GM12878 (cell line): ENCODE measurements around the gene RPS6KA2. TPM values are rescaled to one million over a fixed set of nuclear protein-coding genes. Genes with fewer than 3 reads are reported as not detected.

Experiments used
- ATAC-seq: fragments of 200-7000 bp; cut with Tn5 transposase; 3 replicates; pipeline ENCODE4 v1.9.1; 2020; ENCODE audit warnings: mild to moderate bottlenecking, moderate library complexity
- BruUV-seq: library from RNA; stranded (reverse); fragments of 400-500 nt; replicated peaks from 2 replicates; lab custom pipeline; 2021; lab: Mats Ljungman, UMichigan
- CTCF ChIA-PET: fragments of 300-600 bp; sonication (Branson Sonifier 250); formaldehyde crosslinking; extraction: SDS; loops from one replicate; lab custom pipeline; 2021; ENCODE audit warnings: inconsistent platforms; lab: Yijun Ruan, JAX
- POLR2A ChIA-PET: fragments of 350-600 bp; formaldehyde crosslinking; extraction: SDS; loops from one replicate; lab custom pipeline; 2021; ENCODE audit warnings: inconsistent platforms; lab: Charles Lee
- RAD21 ChIA-PET: fragments of 300-600 bp; sonication (Branson Sonifier 250); formaldehyde crosslinking; loops from one replicate; lab custom pipeline; 2023; ENCODE audit warnings: antibody characterized with exemption; ENCODE audit not compliant: unreplicated experiment; lab: Charles Lee
- SMC1A ChIA-PET: fragments of 300-600 bp; sonication (Branson Sonifier 250); formaldehyde crosslinking; loops from one replicate; lab custom pipeline; 2023; ENCODE audit not compliant: unreplicated experiment, uncharacterized antibody; lab: Charles Lee
- DNase-seq: peaks from one replicate; pipeline ENCODE4 v3.0.0-alpha.2; 2011; ENCODE audit warnings: low read depth, low spot score
- FAIRE-seq: peaks from 3 replicates; lab custom pipeline; 2011; peaks lifted over from hg19 to GRCh38; lab: Jason Lieb, UNC
- H2AFZ ChIP-seq: 2 replicates; pipeline ENCODE4 v1.6.0; 2011; ENCODE audit warnings: low read depth, low read length, control low read depth; ENCODE audit not compliant: control insufficient read depth
- H3K27ac ChIP-seq: 2 replicates; pipeline ENCODE4 v1.5.1; 2011; ENCODE audit warnings: control low read depth; ENCODE audit not compliant: control insufficient read depth, insufficient read depth
- H3K27me3 ChIP-seq, 2 experiments: replicated peaks in 1 of 2; 2 replicates each; pipeline versions ENCODE4 v1.6.0 to v1.6.1; 2011; ENCODE audit warnings: low read length in 1 of 2; ENCODE audit not compliant: control insufficient read depth in 2 of 2, insufficient read depth in 2 of 2
- H3K36me3 ChIP-seq, 2 experiments: 2 replicates each; pipeline ENCODE4 v1.5.1; 2011; ENCODE audit warnings: low read length in 1 of 2; ENCODE audit not compliant: control insufficient read depth in 2 of 2, insufficient read depth in 2 of 2
- H3K4me1 ChIP-seq: 2 replicates; pipeline ENCODE4 v1.6.1; 2011; ENCODE audit warnings: mild to moderate bottlenecking, low read length, moderate library complexity, mixed read lengths; ENCODE audit not compliant: control insufficient read depth, insufficient read depth
- H3K4me2 ChIP-seq: 2 replicates; pipeline ENCODE4 v1.6.0; 2011; ENCODE audit warnings: control low read depth; ENCODE audit not compliant: control insufficient read depth, insufficient read depth
- H3K4me3 ChIP-seq: fragments of 200-600 bp; sonication (generic); 2 replicates; pipeline ENCODE4 v1.5.1; 2016
- H3K79me2 ChIP-seq: 2 replicates; pipeline ENCODE4 v1.6.0; 2011; ENCODE audit warnings: low read length; ENCODE audit not compliant: control insufficient read depth, insufficient read depth
- H3K9ac ChIP-seq: 2 replicates; pipeline ENCODE4 v1.8.0; 2011; ENCODE audit warnings: low read length, control low read depth, mixed read lengths; ENCODE audit not compliant: control insufficient read depth, insufficient read depth
- H3K9me3 ChIP-seq: replicated peaks from 3 replicates; pipeline ENCODE4 v1.5.1; 2011; ENCODE audit warnings: mild to moderate bottlenecking, low read length; ENCODE audit not compliant: control insufficient read depth, insufficient read depth
- H4K20me1 ChIP-seq: 2 replicates; pipeline ENCODE4 v1.6.0; 2011; ENCODE audit not compliant: control insufficient read depth, insufficient read depth
- ATF7 ChIP-seq: fragments of 450-650 bp; IDR thresholded peaks from 2 replicates; pipeline ENCODE4 v1.6.1; 2016; ENCODE audit warnings: low read depth, mild to moderate bottlenecking
- BACH1 ChIP-seq: fragments of 450-650 bp; IDR thresholded peaks from 2 replicates; pipeline ENCODE4 v1.6.1; 2017; ENCODE audit warnings: mild to moderate bottlenecking, borderline replicate concordance
- BCL11A ChIP-seq: IDR thresholded peaks from 2 replicates; pipeline ENCODE4 v1.6.1; 2011; ENCODE audit warnings: low read depth, low read length
- CEBPB ChIP-seq, 2 experiments: fragments of 150-350 bp in 1 of 2; IDR thresholded peaks; 2 replicates each; pipeline ENCODE4 v1.6.1; 2012 to 2014; ENCODE audit warnings: low read depth in 2 of 2, low read length in 2 of 2, borderline replicate concordance in 1 of 2, inconsistent platforms in 1 of 2
- CHD4 ChIP-seq: fragments of 200-600 bp; sonication (generic); IDR thresholded peaks from 2 replicates; pipeline ENCODE4 v1.6.1; 2016; ENCODE audit warnings: mild to moderate bottlenecking
- CREM ChIP-seq: IDR thresholded peaks from 2 replicates; pipeline ENCODE4 v1.6.1; 2014; ENCODE audit warnings: antibody characterized with exemption, low read depth
- KDM1A ChIP-seq: fragments of 200-600 bp; sonication (generic); IDR thresholded peaks from 2 replicates; pipeline ENCODE4 v1.6.1; 2016; ENCODE audit warnings: borderline replicate concordance
- MEF2A ChIP-seq: IDR thresholded peaks from 2 replicates; pipeline ENCODE4 v1.6.1; 2011; ENCODE audit warnings: low read depth, mild to moderate bottlenecking, low read length, moderate library complexity; ENCODE audit not compliant: insufficient read depth
- MEF2B ChIP-seq: fragments of 450-650 bp; IDR thresholded peaks from 2 replicates; pipeline ENCODE4 v1.6.1; 2018; ENCODE audit warnings: mild to moderate bottlenecking, moderate library complexity; ENCODE audit not compliant: partially characterized antibody, poor library complexity, severe bottlenecking
- NFIC ChIP-seq: IDR thresholded peaks from 2 replicates; pipeline ENCODE4 v1.6.1; 2012; ENCODE audit warnings: low read depth, mild to moderate bottlenecking, inconsistent platforms, low read length, moderate library complexity
- NR2F1 ChIP-seq: fragments of 450-650 bp; conservative IDR thresholded peaks from 2 replicates; pipeline ENCODE4 v1.6.1; 2017; ENCODE audit warnings: mild to moderate bottlenecking
- RELA ChIP-seq: fragments of 450-650 bp; IDR thresholded peaks from 2 replicates; pipeline ENCODE4 v1.8.0; 2014; ENCODE audit warnings: borderline replicate concordance; ENCODE audit not compliant: partially characterized antibody
- RFX5 ChIP-seq: IDR thresholded peaks from 2 replicates; pipeline ENCODE4 v1.6.1; 2011; ENCODE audit warnings: low read depth, low read length, improper control_type of control experiment
- RUNX3 ChIP-seq: IDR thresholded peaks from 2 replicates; pipeline ENCODE4 v1.6.1; 2012; ENCODE audit warnings: low read length, inconsistent platforms
- TBL1XR1 ChIP-seq: IDR thresholded peaks from 2 replicates; pipeline ENCODE4 v1.6.1; 2012; ENCODE audit warnings: low read depth, low read length, improper control_type of control experiment
- ZNF274 ChIP-seq: IDR thresholded peaks from one replicate; pipeline ENCODE4 v1.8.0; 2011; ENCODE audit not compliant: insufficient read length, insufficient read depth
- WGBS: methylation state at CpG from one replicate; pipeline ENCODE4 v1.1.6; 2016; ENCODE audit warnings: low lambda C conversion rate; ENCODE audit not compliant: insufficient replicate concordance, insufficient coverage; ENCODE audit errors: missing lambda C conversion rate; 5-methylcytosine and 5-hydroxymethylcytosine counted together
- in situ Hi-C: fragments of 300-500 bp; cut with MboI; formaldehyde crosslinking; loops from 9 replicates; pipeline ENCODE4 v1.14.3; 2018; ENCODE audit warnings: mixed read lengths
- intact Hi-C: fragments of 100-400 bp; cut with micrococcal nuclease; formaldehyde crosslinking; loops from one replicate; pipeline ENCODE4 v1.14.2; 2022; ENCODE audit not compliant: unreplicated experiment
- polyA plus RNA-seq, 11 experiments: library from polyadenylated mRNA; depleted of rRNA in 4 of 11; unstranded in 6 of 11; stranded (reverse) in 5 of 11; fragments of >200 nt; fragmentation: Nextera tagmentation in 4 of 11; fragmentation: Illumina TruSeq in 1 of 11; extraction: Ambion mirVana in 4 of 11; extraction: Trizol in 1 of 11; gene quantifications; 1 replicate in 1 of 11; 2 replicates in 10 of 11; pipeline versions ENCODE4 v1.2.1 to v1.2.3, GENCODE V29; 2011 to 2016; ENCODE audit warnings: inconsistent platforms in 2 of 11, missing spikeins in 2 of 11, low read depth in 1 of 11
- total RNA-seq, 4 experiments: library from RNA; depleted of rRNA in 3 of 4; stranded (reverse); fragments of >200 nt in 3 of 4; fragmentation: Illumina TruSeq in 1 of 4; extraction: Trizol in 1 of 4; gene quantifications; 2 replicates each; pipeline versions ENCODE4 v1.2.1 to v1.2.3, GENCODE V29; 2013 to 2021
- TF ChIP-seq, protein P1 (sequence below): fragments of 450-650 bp; IDR thresholded peaks from 2 replicates; pipeline ENCODE4 v1.6.1; 2017; ENCODE audit warnings: mild to moderate bottlenecking, low read depth, inconsistent platforms; ENCODE audit not compliant: poor library complexity, severe bottlenecking
- TF ChIP-seq, protein P2 (sequence below): fragments of 450-650 bp; IDR thresholded peaks from 2 replicates; pipeline ENCODE4 v1.6.1; 2018; ENCODE audit warnings: borderline replicate concordance, mild to moderate bottlenecking; ENCODE audit not compliant: partially characterized antibody

Gene RPS6KA2
- total and polyA plus RNA-seq, 10 of the 15 experiments (the other 5 are each of a cell fraction or from before 2014, with no cell fraction given): 0.02 to 1.0 (median 0.22) TPM; not detected in 1

DNA sequence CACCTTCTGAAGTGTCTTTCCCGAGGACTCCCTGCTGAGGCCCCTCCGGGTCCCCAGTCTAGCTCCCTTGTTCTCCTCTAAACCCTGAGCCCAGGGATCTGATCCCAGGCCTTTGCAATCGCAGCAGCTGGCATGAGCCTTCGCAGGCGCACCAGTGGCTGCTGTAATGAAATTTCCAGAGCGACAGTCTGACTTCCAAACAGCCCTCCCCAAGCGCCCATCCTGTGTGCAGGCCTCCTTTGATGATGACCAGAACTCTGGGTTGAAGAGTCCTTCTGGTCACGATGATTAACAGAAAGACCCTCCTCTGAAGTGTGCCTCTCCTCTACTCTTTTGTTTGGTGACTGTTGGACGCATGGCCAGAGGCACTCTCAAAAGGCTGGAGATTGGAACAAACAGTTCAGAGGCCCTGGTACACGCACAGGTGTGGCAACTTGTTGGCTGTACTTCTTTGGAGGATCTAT, 155.2 kb downstream of the RPS6KA2 start (continued):
- TF ChIP-seq, protein P1, sequence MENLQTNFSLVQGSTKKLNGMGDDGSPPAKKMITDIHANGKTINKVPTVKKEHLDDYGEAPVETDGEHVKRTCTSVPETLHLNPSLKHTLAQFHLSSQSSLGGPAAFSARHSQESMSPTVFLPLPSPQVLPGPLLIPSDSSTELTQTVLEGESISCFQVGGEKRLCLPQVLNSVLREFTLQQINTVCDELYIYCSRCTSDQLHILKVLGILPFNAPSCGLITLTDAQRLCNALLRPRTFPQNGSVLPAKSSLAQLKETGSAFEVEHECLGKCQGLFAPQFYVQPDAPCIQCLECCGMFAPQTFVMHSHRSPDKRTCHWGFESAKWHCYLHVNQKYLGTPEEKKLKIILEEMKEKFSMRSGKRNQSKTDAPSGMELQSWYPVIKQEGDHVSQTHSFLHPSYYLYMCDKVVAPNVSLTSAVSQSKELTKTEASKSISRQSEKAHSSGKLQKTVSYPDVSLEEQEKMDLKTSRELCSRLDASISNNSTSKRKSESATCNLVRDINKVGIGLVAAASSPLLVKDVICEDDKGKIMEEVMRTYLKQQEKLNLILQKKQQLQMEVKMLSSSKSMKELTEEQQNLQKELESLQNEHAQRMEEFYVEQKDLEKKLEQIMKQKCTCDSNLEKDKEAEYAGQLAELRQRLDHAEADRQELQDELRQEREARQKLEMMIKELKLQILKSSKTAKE: no peak
- TF ChIP-seq TBL1XR1: no peak

DNA sequence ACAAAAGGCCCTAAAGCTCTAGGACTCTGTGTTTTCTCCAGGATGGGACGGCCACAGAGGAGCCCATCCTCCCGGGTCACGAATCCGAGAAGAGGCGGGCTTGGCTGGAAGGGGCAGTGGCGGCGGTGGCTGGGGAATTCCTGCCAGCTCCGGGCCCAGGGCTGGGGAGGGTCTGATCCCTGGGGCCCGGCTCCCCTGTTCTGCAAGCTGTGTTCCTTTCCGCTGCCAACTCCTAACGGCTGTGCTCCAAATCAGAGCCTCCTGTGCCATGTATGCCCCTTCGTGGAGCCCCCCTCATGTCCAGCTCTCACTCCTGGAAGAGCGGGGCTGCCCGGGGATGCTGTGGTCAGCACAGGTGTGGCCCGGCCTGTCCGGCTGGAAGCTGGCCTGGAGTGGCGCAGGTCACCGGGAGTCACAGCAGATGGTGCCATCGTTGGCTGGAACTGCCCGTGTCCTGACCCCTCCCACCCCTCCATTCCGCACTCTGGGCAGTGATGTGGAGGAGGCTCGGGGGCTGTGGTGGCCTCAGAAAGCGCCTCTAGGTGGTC, 156.1 kb downstream of the RPS6KA2 start:
- RAD21 ChIA-PET: no interaction called here
- Histone ChIP-seq H3K4me2 (no peak overlapping the region), H3K36me3 (no peaks in the 10 kb centered on the region), H3K4me1 (no peaks in the 10 kb centered on the region), H3K27ac (no peak overlapping the region), H3K9ac (no peak overlapping the region), H3K9me3 (no peaks in the 10 kb centered on the region), H2AFZ (no peak overlapping the region), H4K20me1 (no peaks in the 10 kb centered on the region), H3K27me3 (no peaks in the 10 kb centered on the region), H3K4me3 (no peak overlapping the region), H3K79me2 (no peaks in the 10 kb centered on the region)
- SMC1A ChIA-PET: no interaction called here
- POLR2A ChIA-PET: no interaction called here
- 46% methylated on average over 20 of the region's 23 CpGs for WGBS
- DNase-seq: no peak
- in situ Hi-C loops: no loop called here
- no TSS peak for BruUV-seq
- CTCF ChIA-PET: no interaction called here
- FAIRE-seq: no peak
- no peak for ATAC-seq
- intact Hi-C loops: no loop called here
- no peak for TF ChIP-seq ATF7
- TF ChIP-seq RELA: no peak
- no peak for TF ChIP-seq KDM1A
- no peak for TF ChIP-seq CEBPB (IDR thresholded peaks at IDR 0.05; ENCODE audit: borderline replicate concordance in 1 of 2, low read depth in 2 of 2, low read length in 2 of 2)
- TF ChIP-seq, protein P2, sequence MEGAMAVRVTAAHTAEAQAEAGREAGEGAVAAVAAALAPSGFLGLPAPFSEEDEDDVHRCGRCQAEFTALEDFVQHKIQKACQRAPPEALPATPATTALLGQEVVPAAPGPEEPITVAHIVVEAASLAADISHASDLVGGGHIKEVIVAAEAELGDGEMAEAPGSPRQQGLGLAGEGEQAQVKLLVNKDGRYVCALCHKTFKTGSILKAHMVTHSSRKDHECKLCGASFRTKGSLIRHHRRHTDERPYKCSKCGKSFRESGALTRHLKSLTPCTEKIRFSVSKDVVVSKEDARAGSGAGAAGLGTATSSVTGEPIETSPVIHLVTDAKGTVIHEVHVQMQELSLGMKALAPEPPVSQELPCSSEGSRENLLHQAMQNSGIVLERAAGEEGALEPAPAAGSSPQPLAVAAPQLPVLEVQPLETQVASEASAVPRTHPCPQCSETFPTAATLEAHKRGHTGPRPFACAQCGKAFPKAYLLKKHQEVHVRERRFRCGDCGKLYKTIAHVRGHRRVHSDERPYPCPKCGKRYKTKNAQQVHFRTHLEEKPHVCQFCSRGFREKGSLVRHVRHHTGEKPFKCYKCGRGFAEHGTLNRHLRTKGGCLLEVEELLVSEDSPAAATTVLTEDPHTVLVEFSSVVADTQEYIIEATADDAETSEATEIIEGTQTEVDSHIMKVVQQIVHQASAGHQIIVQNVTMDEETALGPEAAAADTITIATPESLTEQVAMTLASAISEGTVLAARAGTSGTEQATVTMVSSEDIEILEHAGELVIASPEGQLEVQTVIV: no peak
- TF ChIP-seq MEF2B: no peak
- TF ChIP-seq, protein P1: no peak
- no peak for TF ChIP-seq RUNX3
- no peak for TF ChIP-seq CHD4
- TF ChIP-seq ZNF274: no peak
- no peak for TF ChIP-seq BACH1
- no peak for TF ChIP-seq MEF2A
- no peak for TF ChIP-seq NFIC
- no peak for TF ChIP-seq BCL11A
- TF ChIP-seq NR2F1: no peak
- no peak for TF ChIP-seq RFX5
- no peak for TF ChIP-seq CREM
